NCI-H460 (cell line): ENCODE measurements around the gene SUMO1. TPM values are rescaled to one million over a fixed set of nuclear protein-coding genes. Genes with fewer than 3 reads are reported as not detected.
A peak's percentile ranks its signal among the peaks of the same experiment; 100 is the strongest.

ENCODE experiments used
- DNase-seq: peaks from one replicate; pipeline ENCODE4 v3.0.0-alpha.2; 2016; ENCODE audit warnings: low read depth; ENCODE audit errors: extremely low read depth
- total RNA-seq: library from RNA; depleted of rRNA; stranded (reverse); fragments of >200 nt; shearing (Covaris generic); gene quantifications from 2 replicates; pipeline ENCODE4 v1.2.3, GENCODE V29; 2014

SUMO1 gene
- total RNA-seq, 1 experiment from 2014 or later: 168 TPM

DNA sequence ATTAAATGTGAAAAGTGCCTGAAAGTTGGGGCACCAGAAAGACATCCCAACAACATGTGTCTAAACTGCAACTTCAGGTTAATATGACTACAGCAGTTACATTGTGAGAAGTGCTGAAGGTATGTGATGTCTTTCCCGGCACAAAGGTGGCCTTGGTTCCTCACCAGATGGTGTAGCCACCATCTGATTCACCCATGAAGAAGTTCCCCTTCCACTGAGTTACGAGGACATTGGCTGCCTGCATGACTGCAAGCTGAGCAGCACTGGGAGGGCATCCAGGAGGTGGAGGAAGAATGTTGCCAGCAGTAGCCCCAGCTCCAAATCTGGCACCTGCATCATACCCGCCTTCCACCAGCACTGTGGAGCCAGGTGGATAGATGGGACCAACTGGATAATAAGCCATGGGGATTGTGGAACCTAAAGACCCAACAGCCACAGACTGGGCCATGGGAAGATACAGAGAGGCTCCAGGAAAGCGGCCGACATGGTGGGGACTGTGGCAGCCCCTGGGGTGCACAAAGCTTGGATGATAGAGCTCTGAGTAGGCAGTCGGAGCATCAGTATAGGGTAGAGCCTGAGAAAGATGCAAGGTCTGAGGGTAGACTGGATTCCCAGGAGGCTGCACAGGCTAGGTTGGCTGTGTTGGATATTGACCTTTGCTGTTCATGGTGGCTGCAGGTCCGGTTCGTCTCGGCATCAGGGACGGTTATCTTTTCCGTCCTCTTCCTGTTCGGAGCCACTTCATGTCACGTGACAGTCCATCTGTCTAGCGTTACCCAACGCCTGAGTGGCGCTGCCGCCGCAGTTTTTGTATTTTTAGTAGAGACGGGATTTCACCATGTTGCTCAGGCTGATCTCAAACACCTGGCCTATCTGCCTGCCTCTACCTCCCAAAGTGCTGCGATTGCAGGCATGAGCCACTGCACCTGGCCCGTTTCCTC is 36.9 kb downstream of the SUMO1 start:
- no peak for DNase-seq

DNA sequence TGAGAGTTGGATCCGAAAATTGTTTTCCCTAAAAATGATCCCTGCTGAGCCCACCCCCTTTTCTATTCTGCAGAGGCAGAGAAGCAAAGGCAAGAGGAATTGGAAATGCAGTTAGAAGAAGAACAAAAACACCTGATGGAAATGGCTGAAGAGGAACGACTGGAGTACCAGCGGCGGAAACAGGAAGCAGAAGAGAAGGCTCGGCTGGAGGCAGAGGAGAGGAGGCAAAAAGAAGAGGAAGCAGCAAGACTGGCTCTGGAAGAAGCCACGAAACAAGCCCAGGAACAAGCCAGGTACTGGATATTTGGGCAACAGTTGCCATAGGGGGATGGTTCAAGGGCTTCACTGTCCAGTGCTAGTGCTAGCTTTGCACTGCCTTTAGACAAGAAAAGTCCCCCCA is 41.7 kb downstream of the SUMO1 start:
- DNase-seq: no peak

- no peak for DNase-seq
Observed at GRCh38 chr2:202194418-202194817, 44.0 kb downstream of the SUMO1 start.

- DNase-seq: no peak
Observed at GRCh38 chr2:202193881-202194353, 44.5 kb downstream of the SUMO1 start.

DNA sequence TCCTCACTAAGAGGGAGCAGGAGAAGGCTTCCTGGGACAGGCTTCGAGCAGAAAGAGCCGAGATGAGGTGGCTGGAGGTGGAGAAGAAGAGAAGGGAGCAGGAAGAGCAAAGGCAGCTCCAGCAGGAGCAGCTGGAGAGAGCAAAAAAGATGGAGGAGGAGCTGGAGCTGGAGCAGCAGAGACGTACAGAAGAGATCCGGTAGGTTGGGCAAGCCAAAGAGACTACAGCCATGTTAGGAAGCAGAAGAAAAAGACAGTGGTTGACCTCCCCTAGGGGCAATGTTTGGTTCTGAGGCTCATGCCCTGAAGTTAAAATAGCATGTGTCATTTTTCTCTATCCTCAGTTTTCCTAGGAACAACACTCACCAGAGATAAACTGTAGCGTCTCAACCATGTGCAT is 45.1 kb downstream of the SUMO1 start:
- no peak for DNase-seq

GRCh38 chr2:202187570-202187969 is 50.8 kb downstream of the SUMO1 start:
- DNase-seq: no peak

GRCh38 chr2:202186641-202187202 is 51.7 kb downstream of the SUMO1 start:
- DNase-seq: no peak

DNA sequence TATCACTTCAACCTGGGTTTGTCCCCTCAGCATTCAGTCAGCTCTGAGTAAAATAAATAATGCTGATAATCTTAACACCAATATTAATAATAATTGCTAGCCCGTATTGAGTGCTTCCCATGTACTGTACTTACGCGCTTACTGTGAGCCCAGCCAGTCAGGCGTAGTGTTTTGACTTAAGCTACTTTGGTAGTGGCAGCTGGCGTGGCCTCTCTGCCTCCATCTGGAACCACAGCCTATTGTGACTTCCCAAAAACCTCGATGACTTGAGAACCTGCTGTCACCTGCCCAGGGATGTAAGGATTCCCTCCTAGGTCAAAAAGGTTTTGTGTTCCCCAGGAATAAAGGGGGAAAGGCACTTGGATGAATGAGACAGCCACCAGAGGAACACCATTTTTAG is 53.2 kb downstream of the SUMO1 start:
- DNase-seq: no peak

DNA sequence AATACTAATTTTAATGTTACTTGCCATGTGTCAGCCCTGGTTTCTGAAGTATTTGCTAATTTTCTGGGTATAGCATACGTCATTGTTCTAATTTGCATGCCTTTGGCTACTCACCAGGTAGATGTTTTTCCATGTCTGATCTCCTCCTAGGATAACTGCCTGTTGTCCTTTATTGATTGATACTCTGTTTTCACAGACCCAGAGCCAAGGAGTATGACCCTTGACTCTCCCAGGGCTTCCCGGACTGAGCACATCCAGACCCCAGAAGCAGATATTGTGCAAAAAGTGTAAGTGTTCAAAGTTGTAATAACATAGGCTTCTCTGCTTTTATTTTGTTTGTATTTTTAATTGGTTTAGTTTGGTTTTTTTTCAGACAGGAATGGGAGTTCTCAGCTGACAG is 53.8 kb downstream of the SUMO1 start:
- DNase-seq: no peak

DNA sequence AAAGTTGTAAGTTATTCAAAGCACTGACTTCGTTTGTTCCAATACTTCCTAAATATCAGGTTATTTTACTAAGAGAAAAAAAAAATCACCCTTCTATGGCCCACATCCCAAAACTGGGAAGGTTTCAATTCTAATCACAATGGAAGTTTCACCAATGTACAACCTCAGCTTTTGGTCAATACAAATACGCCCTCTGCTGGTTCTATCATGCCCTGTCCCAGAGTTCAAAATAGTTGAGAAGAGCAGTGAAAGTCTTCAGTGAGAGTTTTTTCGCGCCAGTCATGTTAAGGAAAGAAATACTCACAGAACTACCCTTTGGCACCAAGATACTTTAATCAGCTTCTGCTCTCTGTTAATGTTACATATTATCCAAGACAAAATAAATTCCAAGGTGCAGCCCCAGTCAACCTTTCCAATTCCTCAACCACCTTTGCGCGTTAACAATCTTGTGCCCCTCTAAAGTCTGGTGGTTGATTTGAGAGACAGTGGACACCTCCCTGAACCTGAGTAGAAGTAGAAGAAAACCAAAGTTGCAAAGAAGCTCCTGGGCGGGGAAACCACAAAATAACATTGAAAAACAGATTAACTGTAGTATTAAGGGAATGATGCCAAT is 59.9 kb downstream of the SUMO1 start:
- DNase-seq: peak; percentile 64

DNA sequence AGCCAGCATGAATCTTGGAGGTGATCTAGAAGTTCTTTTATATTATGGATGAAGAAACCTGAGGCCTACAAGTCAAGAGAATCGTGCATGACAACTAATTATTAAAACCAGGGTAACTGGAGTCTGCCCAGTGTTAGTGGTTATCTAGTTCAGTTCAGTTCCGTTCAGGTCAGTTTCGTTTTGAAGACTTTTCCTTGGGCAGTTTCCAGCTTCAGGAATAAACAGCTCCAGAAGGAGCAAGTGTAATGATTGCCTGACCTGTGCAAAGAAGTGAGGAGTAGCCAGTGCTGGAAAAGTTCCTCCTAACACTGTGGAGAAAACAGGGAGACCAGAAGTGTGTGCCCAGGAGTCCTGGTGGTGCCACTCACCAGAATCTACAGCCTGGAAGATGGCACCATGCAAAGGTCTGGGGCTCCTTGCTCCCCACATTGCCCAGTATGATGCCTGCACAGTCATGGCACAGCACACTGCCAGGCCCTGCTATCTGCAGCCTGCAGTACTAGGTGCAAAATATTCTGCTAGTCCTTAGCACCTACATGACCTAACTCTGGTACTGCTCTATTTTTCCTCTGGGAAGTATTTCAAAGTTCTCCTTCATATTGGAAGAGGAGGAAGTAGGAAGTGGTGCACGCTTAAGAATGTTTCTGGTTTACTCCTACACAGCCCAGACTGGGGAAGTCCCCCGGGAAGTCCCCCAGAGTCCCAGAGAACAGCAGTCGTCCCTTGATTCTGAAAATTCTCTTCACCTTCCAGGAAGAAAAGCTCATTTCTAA is 65.8 kb downstream of the SUMO1 start:
- DNase-seq: no peak

DNA sequence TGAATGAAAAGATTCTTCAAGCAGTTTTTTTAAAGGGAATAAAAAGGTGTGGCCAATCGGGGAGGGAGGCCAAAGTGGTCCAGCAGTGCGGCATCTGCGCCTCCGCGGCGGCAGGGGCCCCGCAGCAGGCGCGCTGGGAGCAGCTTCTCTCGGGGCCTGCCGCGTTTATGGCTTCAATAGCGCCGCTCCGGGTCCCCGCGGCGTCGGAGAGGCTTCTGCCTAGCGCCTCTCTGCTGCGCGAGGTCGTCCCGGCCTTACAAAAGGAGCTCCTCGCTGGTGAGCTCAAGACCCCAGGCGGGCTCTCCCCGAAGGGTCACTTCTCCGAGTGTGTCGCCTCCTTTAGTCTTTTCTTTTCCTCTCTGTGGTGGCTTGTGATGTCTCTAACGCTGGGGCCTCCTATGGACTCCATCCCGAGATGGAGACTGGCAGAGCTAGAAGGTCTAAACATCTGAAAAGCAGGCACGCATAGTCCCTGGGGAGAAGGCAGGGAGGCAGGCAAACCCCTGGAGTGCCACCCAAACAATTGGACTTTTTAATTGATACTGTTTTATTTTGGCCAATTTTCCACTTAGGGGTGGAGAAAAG is 67.1 kb downstream of the SUMO1 start:
- DNase-seq: no peak

DNA sequence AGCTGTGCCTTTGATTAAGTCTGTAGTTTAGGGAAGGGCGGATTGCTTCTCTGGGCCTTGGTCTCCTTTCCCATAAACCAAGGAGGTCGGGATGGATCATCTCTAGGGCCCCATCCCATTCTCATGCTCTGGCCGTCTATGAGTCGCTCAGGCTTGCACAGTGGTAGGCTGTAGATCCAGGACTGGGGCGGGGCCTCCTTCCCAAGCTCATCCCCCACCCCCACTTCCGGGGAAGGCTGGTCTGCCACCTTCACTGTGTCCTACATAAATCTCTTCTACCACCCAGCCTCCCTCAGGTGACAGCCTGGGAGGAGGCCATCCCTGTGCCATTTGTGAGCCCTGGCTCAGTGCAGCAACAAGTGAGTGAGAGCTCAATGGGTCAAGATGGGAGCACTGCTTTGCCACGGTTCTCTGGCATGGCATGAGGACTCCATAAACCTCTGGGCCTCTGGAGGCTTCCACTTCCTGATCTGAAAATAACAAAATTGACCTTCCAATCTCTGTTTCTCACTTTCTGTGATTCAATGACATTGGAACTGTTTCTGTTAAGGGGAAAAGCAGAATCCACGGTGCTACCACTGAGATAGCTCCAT is 68.5 kb downstream of the SUMO1 start:
- no peak for DNase-seq

- no peak for DNase-seq
Observed at GRCh38 chr2:202169131-202169530, 69.3 kb downstream of the SUMO1 start.

DNA sequence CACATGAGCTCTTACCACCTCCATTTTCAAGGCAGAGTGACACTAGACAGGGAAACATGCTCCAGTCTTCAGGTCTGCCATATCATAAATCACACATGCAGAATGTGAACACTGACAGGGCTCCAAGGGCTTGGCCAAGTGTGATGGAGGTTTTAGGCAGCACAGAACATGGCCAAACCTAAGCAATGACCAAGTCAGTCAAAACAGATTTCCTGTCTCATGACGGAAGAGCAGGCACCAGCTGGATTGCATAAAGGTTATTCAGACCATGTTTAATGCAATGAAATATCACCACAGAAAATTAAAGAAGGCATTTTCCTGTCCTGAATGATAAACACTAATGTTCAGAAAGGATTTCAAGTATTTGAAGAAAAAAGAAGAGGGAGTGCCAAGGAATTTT is 72.5 kb downstream of the SUMO1 start:
- DNase-seq: no peak

DNA sequence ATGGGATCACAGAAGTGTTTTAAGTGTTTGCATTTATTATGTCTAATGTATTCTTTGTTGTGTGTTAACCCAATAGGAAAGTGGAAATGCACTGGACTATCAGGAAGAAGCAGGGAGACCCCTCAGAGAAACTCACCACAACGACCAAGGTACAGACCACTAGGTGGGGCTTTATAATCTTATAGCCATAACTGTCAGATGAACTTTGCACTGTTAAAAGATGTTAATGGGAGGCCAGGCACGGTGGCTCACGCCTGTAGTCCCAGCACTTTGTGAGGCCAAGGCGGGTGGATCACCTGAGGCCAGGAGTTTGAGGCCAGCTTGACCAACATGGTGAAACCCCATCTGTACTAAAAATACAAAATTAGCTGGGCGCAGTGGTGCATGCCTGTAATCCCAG is 73.2 kb downstream of the SUMO1 start:
- DNase-seq: no peak

DNA sequence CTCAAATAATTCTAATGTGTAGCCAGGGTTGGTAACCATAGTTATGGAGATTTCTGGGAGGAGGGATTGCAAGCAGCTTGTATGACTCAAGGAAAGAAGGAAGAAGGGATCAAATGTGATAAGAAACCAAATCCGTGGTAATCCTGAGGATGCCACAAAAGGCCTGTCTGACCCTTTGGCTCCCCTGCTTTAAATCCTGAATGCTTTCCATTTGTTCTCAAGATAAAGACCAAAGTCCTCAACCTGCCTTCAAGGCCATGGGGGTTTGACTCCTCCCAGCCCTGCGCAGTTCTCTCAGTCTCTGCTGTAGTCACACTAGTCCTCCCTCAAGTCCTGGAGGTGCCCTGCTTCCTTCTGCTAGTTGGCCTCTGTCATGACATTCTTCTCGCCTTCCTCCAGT is 74.0 kb downstream of the SUMO1 start:
- DNase-seq: no peak

DNA sequence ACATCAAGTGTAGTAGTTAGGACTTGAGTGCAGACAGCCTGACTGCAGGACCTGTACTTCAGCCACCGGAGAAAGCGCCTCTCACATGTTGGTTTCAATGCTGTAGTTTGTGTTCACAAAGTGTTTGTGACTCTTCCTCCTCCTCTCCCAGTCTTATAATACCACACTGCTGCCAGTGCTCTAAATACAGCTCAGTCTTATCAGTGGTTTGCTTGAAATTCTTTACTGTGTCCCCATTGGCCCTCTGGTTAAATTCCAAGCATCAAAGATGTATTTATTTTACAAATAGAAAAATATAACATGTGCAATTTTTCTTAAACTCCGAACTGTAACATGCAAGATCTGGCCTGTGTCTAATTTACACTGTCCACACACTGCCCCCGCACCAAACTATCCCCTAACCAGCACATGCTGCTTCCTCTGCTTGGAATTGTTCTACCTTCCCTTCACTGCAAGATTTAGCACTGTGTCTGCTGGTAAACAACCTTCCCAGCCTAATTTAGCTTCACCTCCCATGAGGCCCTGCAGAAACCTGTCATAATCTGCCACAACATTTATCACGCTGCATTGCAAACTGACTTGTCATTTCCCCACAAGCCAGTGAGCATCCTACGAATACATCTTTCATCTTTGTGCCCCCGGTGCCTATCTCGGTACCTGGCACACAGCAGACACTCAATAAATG is 77.1 kb downstream of the SUMO1 start:
- DNase-seq: no peak

- DNase-seq: no peak
Observed at GRCh38 chr2:202158796-202159195, 79.6 kb downstream of the SUMO1 start.
